Peyer's patch (tissue), 4 donors: ENCODE measurements around the gene MAP3K15.

ENCODE experiments used
- CTCF ChIP-seq, 6 experiments: fragments of 450-650 bp in 4 of 6; fragments of 200-600 bp in 2 of 6; sonication (generic) in 1 of 6; IDR thresholded peaks; one replicate each; pipeline ENCODE4 v1.5.1; 2017 to 2019; ENCODE audit warnings: antibody characterized with exemption in 6 of 6, mild to moderate bottlenecking in 3 of 6, moderate library complexity in 1 of 6
- POLR2A ChIP-seq, 2 donors: fragments of 450-650 bp; IDR thresholded peaks; one replicate each; pipeline ENCODE4 v1.5.1; 2017; ENCODE audit warnings: antibody characterized with exemption in 2 of 2, mild to moderate bottlenecking in 2 of 2, moderate library complexity in 2 of 2

DNA sequence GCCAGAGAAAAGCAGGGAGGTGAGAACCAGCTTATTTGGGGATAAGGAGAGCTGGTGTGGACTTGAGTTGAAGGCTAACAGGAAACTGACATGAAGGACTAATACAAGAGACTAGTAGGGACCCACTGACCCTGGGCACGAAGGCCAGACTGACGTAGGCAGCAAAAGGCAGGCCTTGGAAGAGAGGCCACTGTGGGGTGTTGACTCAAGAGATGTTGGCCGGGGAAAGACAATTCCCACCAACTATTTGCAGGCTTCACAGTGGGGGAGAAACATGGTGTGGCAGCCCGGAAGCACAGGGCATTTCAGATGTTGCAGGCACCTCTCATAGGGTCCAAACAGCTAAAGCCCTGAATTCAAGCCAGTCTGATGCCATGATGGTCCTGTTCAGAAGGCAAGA lies 24.4 kb upstream of the MAP3K15 start:
- TF ChIP-seq CTCF (IDR thresholded peaks at IDR 0.05) (no peak), POLR2A (IDR thresholded peaks at IDR 0.05) (no peak)
